A549 (cell line): ENCODE data around the gene SPATA31E1.

Experiments
- CBX2 ChIP-seq: fragments of 200-600 bp; sonication (generic); IDR thresholded peaks from 2 replicates; pipeline ENCODE4 v1.6.1; 2016; ENCODE audit warnings: low read depth, mild to moderate bottlenecking, borderline replicate concordance
- EP300 ChIP-seq, 2 experiments: fragments of >200 bp; sonication (Bioruptor Twin); formaldehyde crosslinking; IDR thresholded peaks; 2 replicates in 1 of 2; 3 replicates in 1 of 2; pipeline ENCODE4 v1.6.1; 2016 to 2017
- ESRRA ChIP-seq: fragments of 150-350 bp; IDR thresholded peaks from 2 replicates; pipeline ENCODE4 v1.6.1; 2014; ENCODE audit warnings: mild to moderate bottlenecking, low read length, borderline replicate concordance
- JUN ChIP-seq, 2 experiments: fragments of >200 bp; sonication (Bioruptor Twin); formaldehyde crosslinking; IDR thresholded peaks; 2 replicates in 1 of 2; 3 replicates in 1 of 2; pipeline ENCODE4 v1.6.1; 2016 to 2017
- POLR2A ChIP-seq: IDR thresholded peaks from 2 replicates; pipeline ENCODE4 v1.6.1; 2012; ENCODE audit warnings: mild to moderate bottlenecking, low read length
- RNF2 ChIP-seq: fragments of 200-600 bp; sonication (generic); IDR thresholded peaks from 2 replicates; pipeline ENCODE4 v1.6.1; 2016; ENCODE audit warnings: low read depth, mild to moderate bottlenecking, antibody characterized with exemption, moderate library complexity, borderline replicate concordance
- SREBF2 ChIP-seq: fragments of 450-650 bp; IDR thresholded peaks from 2 replicates; pipeline ENCODE4 v1.6.1; 2014; ENCODE audit warnings: mild to moderate bottlenecking, moderate library complexity
- TFCP2L1 ChIP-seq: fragments of 250-450 bp; sonication (Bioruptor Pico); IDR thresholded peaks from 2 replicates; pipeline ENCODE4 v1.5.0; 2021; ENCODE audit warnings: mild to moderate bottlenecking
- TF ChIP-seq, protein P1 (sequence below): fragments of >200 bp; sonication (Bioruptor Twin); formaldehyde crosslinking; IDR thresholded peaks from 3 replicates; pipeline ENCODE4 v1.5.1; 2016
- TF ChIP-seq, protein P2 (sequence below): fragments of >200 bp; sonication (Bioruptor Twin); formaldehyde crosslinking; IDR thresholded peaks from 3 replicates; pipeline ENCODE4 v1.6.1; 2016
- TF ChIP-seq, protein P3 (sequence below): IDR thresholded peaks from 2 replicates; pipeline ENCODE4 v1.6.1; 2012
- TF ChIP-seq, protein P4 (sequence below): fragments of 450-650 bp; IDR thresholded peaks from 2 replicates; pipeline ENCODE4 v1.6.1; 2014; ENCODE audit warnings: antibody characterized with exemption

DNA sequence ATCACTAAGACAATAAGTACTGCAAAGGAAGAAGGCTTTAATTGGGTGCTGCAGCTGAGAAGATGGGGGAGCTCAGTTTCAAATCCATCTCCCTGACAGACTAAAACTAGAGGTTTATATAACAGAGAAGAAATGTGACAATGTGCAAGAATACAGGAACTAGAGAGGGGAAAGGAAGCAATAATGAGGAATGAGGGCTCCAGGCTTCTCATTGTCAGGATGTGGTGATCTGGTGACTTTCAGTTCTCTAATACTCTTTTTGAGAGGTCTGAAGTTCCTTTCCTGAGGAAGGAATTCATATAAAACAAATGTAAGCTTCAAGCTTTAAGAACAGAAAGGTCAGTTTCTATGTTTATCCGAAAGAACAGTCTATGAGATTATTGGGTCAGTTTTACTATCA is 42.5 kb upstream of the SPATA31E1 start:
- TF ChIP-seq, protein P1, sequence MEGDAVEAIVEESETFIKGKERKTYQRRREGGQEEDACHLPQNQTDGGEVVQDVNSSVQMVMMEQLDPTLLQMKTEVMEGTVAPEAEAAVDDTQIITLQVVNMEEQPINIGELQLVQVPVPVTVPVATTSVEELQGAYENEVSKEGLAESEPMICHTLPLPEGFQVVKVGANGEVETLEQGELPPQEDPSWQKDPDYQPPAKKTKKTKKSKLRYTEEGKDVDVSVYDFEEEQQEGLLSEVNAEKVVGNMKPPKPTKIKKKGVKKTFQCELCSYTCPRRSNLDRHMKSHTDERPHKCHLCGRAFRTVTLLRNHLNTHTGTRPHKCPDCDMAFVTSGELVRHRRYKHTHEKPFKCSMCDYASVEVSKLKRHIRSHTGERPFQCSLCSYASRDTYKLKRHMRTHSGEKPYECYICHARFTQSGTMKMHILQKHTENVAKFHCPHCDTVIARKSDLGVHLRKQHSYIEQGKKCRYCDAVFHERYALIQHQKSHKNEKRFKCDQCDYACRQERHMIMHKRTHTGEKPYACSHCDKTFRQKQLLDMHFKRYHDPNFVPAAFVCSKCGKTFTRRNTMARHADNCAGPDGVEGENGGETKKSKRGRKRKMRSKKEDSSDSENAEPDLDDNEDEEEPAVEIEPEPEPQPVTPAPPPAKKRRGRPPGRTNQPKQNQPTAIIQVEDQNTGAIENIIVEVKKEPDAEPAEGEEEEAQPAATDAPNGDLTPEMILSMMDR = no peak
- no peak for TF ChIP-seq ESRRA
- TF ChIP-seq EP300 (IDR thresholded peaks at IDR 0.05) = no peak
- TF ChIP-seq TFCP2L1 (CRISPR knock-in tag) = no peak
- no peak for TF ChIP-seq CBX2
- TF ChIP-seq, protein P2, sequence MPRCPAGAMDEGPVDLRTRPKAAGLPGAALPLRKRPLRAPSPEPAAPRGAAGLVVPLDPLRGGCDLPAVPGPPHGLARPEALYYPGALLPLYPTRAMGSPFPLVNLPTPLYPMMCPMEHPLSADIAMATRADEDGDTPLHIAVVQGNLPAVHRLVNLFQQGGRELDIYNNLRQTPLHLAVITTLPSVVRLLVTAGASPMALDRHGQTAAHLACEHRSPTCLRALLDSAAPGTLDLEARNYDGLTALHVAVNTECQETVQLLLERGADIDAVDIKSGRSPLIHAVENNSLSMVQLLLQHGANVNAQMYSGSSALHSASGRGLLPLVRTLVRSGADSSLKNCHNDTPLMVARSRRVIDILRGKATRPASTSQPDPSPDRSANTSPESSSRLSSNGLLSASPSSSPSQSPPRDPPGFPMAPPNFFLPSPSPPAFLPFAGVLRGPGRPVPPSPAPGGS = no peak
- no peak for TF ChIP-seq POLR2A
- no peak for TF ChIP-seq RNF2
- TF ChIP-seq, protein P3, sequence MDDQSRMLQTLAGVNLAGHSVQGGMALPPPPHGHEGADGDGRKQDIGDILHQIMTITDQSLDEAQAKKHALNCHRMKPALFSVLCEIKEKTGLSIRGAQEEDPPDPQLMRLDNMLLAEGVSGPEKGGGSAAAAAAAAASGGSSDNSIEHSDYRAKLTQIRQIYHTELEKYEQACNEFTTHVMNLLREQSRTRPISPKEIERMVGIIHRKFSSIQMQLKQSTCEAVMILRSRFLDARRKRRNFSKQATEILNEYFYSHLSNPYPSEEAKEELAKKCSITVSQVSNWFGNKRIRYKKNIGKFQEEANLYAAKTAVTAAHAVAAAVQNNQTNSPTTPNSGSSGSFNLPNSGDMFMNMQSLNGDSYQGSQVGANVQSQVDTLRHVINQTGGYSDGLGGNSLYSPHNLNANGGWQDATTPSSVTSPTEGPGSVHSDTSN = no peak
- TF ChIP-seq, protein P4, sequence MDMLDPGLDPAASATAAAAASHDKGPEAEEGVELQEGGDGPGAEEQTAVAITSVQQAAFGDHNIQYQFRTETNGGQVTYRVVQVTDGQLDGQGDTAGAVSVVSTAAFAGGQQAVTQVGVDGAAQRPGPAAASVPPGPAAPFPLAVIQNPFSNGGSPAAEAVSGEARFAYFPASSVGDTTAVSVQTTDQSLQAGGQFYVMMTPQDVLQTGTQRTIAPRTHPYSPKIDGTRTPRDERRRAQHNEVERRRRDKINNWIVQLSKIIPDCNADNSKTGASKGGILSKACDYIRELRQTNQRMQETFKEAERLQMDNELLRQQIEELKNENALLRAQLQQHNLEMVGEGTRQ = no peak
- TF ChIP-seq SREBF2 = no peak
- no peak for TF ChIP-seq JUN (IDR thresholded peaks at IDR 0.05)
